ENCODE data around the gene RALGAPA1.

RALGAPA1 gene

DNA sequence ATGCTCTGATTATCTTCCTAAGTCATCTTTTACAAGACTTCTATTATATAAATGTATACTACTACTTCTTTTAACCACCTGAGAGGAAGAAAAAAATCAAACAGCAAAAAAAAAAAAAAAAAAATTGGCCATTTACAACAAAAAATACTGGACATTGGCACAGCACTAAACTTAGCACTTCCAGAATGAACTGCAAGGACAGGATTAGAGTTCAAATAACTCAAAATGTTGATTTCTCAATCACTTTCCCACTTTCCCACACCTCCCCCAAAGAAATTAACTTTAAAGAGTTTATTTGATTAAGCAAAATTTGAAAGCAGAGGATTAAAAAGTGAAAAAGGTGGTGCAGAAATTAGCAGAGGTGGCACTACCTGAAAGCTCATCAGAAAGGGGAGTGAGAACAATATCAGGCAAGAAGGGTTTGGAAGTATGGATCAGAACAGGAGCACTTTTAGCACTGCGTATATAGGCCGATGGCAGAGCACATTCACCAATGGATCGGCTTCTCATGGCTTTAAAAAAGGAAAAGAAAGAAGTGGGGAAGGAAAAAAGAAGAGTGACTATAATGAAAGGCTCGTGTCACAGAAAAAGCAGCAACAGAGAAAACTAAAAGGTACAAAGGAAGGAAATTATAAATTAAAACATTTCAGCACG is 109.2 kb downstream of the RALGAPA1 start:
- H3K9me2 ChIP-seq (ENCODE audit: low read depth, low read length) = no peaks in the 10 kb centered on the region
- no peaks in the 10 kb centered on the region; the same call in 1 of the 2 replicates for H3F3A ChIP-seq (ENCODE audit: insufficient read depth, low read length)
- H2AFZ ChIP-seq (ENCODE audit: low read length) = no peak overlapping the region
- no peaks in the 10 kb centered on the region for H4K20me1 ChIP-seq (ENCODE audit: insufficient read depth, low read length)
- no peaks in the 10 kb centered on the region for H3K27me3 ChIP-seq (ENCODE audit: insufficient read depth, low read length)
- no peaks in the 10 kb centered on the region for H3K79me2 ChIP-seq (ENCODE audit: insufficient read depth, low read length)
- H3K4me1 ChIP-seq (ENCODE audit: insufficient read depth, low read length, severe bottlenecking) = no peaks in the 10 kb centered on the region
- H3K27ac ChIP-seq (ENCODE audit: low read depth, low read length, poor library complexity, severe bottlenecking) = no peak overlapping the region
- no peak overlapping the region for H3K4me2 ChIP-seq (ENCODE audit: low read length)
- no peak overlapping the region for H3K9ac ChIP-seq (ENCODE audit: low read length)
- H3K4me3 ChIP-seq (ENCODE audit: low read depth, low read length, poor library complexity, severe bottlenecking) = no peak overlapping the region
- no peaks in the 10 kb centered on the region for H3K36me3 ChIP-seq (ENCODE audit: insufficient read depth, low read length)
- no peaks in the 10 kb centered on the region for H3K9me3 ChIP-seq (ENCODE audit: low read length)
- TF ChIP-seq EZH2 (IDR thresholded peaks at IDR 0.05; ENCODE audit: borderline replicate concordance, low read length) = no peak
- TF ChIP-seq, protein P1, sequence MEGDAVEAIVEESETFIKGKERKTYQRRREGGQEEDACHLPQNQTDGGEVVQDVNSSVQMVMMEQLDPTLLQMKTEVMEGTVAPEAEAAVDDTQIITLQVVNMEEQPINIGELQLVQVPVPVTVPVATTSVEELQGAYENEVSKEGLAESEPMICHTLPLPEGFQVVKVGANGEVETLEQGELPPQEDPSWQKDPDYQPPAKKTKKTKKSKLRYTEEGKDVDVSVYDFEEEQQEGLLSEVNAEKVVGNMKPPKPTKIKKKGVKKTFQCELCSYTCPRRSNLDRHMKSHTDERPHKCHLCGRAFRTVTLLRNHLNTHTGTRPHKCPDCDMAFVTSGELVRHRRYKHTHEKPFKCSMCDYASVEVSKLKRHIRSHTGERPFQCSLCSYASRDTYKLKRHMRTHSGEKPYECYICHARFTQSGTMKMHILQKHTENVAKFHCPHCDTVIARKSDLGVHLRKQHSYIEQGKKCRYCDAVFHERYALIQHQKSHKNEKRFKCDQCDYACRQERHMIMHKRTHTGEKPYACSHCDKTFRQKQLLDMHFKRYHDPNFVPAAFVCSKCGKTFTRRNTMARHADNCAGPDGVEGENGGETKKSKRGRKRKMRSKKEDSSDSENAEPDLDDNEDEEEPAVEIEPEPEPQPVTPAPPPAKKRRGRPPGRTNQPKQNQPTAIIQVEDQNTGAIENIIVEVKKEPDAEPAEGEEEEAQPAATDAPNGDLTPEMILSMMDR (IDR thresholded peaks at IDR 0.05; ENCODE audit: low read length) = no peak

DNA sequence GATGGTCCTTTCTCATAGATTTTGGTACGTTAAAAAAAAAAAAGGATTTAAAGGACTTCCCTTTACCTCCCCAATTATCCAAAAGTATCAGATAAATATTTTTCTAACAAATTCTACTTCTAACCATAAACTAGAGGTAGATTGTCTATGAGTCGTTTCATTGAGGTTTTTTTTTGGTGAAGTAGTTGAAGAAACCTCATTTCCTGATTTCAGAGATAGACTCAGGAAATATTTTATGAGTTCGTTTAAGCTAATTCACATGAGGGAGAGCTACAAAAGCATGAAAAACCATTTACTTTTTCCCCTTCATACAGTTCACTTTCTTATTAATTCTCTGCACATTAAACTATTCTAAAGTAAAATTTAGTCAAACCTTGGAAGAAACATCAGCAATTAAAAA is 112.5 kb downstream of the RALGAPA1 start:
- no peaks in the 10 kb centered on the region for H4K20me1 ChIP-seq (ENCODE audit: insufficient read depth, low read length)
- no peak for TF ChIP-seq EZH2 (IDR thresholded peaks at IDR 0.05; ENCODE audit: borderline replicate concordance, low read length)
- TF ChIP-seq, protein P1 (IDR thresholded peaks at IDR 0.05; ENCODE audit: low read length) = no peak
- H3K27ac ChIP-seq (ENCODE audit: low read depth, low read length, poor library complexity, severe bottlenecking) = no peak overlapping the region
- H3K79me2 ChIP-seq (ENCODE audit: insufficient read depth, low read length) = no peaks in the 10 kb centered on the region
- H2AFZ ChIP-seq (ENCODE audit: low read length) = no peak overlapping the region
- no peaks in the 10 kb centered on the region for H3K9me2 ChIP-seq (ENCODE audit: low read depth, low read length)
- no peaks in the 10 kb centered on the region; the same call in 1 of the 2 replicates for H3F3A ChIP-seq (ENCODE audit: insufficient read depth, low read length)
- H3K4me3 ChIP-seq (ENCODE audit: low read depth, low read length, poor library complexity, severe bottlenecking) = no peak overlapping the region
- no peak overlapping the region for H3K9ac ChIP-seq (ENCODE audit: low read length)
- no peaks in the 10 kb centered on the region for H3K4me1 ChIP-seq (ENCODE audit: insufficient read depth, low read length, severe bottlenecking)
- no peak overlapping the region for H3K4me2 ChIP-seq (ENCODE audit: low read length)
- H3K9me3 ChIP-seq (ENCODE audit: low read length) = no peaks in the 10 kb centered on the region
- no peaks in the 10 kb centered on the region for H3K36me3 ChIP-seq (ENCODE audit: insufficient read depth, low read length)
- H3K27me3 ChIP-seq (ENCODE audit: insufficient read depth, low read length) = no peaks in the 10 kb centered on the region

DNA sequence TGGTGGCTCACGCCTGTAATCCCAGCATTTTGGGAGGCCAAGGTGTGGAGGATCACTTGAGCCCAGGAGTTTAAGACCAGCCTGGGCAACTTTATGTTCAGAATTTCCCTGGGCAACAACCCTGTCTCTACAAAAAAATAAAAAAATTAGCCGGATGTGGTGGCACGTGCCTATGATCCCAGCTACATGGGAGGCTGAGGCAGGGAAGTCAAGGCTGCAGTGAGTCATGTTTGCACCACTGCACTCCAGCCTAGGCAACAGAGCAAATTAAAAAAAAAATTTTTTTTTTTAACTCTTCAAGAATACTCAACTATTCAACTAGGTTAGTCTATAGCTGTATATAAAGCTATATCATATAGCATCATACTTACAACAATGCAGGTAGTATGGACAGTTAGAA is 113.0 kb downstream of the RALGAPA1 start:
- H3K9ac ChIP-seq (ENCODE audit: low read length) = no peak overlapping the region
- H2AFZ ChIP-seq (ENCODE audit: low read length) = no peak overlapping the region

More for the DNA sequence above, 113.0 kb downstream of the RALGAPA1 start:
- Histone ChIP-seq H3K9me3 (ENCODE audit: low read length) (no peaks in the 10 kb centered on the region), H3K9me2 (ENCODE audit: low read depth, low read length) (no peaks in the 10 kb centered on the region), H3K4me3 (ENCODE audit: low read depth, low read length, poor library complexity, severe bottlenecking) (no peak overlapping the region), H3K27ac (ENCODE audit: low read depth, low read length, poor library complexity, severe bottlenecking) (no peak overlapping the region), H3K79me2 (ENCODE audit: insufficient read depth, low read length) (no peaks in the 10 kb centered on the region), H3K36me3 (ENCODE audit: insufficient read depth, low read length) (no peaks in the 10 kb centered on the region), H3K27me3 (ENCODE audit: insufficient read depth, low read length) (no peaks in the 10 kb centered on the region), H3K4me1 (ENCODE audit: insufficient read depth, low read length, severe bottlenecking) (no peaks in the 10 kb centered on the region), H3K4me2 (ENCODE audit: low read length) (no peak overlapping the region), H4K20me1 (ENCODE audit: insufficient read depth, low read length) (no peaks in the 10 kb centered on the region), H3F3A (ENCODE audit: insufficient read depth, low read length) (no peaks in the 10 kb centered on the region; the same call in 1 of the 2 replicates)
- TF ChIP-seq, protein P1 (IDR thresholded peaks at IDR 0.05; ENCODE audit: low read length) = no peak
- no peak for TF ChIP-seq EZH2 (IDR thresholded peaks at IDR 0.05; ENCODE audit: borderline replicate concordance, low read length)
